ENCODE data around the gene CLRN1. TPM values are rescaled to one million over a fixed set of nuclear protein-coding genes. Genes with fewer than 3 reads are reported as not detected.

The CLRN1 gene
- total RNA-seq, 2 experiments from 2014 or later, result not detected

DNA sequence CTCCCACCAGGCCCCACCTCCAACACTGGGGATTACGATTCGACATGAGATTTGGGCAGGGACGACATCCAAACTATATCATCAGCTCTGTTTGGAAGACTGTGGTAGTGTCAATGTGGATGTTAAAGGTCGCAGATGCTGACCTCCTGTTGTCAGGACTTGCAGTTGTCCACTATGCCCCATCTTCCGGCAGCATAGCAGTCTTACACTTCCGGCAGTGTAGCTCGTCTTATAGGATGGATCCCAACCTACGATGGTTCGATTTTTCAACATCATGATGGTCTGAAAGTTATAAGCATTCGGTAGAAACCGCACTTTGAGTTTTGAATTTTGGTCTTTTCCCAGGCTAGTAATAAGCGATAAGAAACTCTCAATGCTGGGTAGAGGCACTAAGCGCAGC is 20.6 kb downstream of the CLRN1 start:
- BruUV-seq (replicated peaks), result no TSS peak
- H4K20me1 ChIP-seq (ENCODE audit: insufficient read depth, low read length), result no peaks in the 10 kb centered on the region
- no peak for DNase-seq (ENCODE audit: low spot score)
- no peak overlapping the region for H3K4me2 ChIP-seq (ENCODE audit: low read length)
- TF ChIP-seq, protein P1, sequence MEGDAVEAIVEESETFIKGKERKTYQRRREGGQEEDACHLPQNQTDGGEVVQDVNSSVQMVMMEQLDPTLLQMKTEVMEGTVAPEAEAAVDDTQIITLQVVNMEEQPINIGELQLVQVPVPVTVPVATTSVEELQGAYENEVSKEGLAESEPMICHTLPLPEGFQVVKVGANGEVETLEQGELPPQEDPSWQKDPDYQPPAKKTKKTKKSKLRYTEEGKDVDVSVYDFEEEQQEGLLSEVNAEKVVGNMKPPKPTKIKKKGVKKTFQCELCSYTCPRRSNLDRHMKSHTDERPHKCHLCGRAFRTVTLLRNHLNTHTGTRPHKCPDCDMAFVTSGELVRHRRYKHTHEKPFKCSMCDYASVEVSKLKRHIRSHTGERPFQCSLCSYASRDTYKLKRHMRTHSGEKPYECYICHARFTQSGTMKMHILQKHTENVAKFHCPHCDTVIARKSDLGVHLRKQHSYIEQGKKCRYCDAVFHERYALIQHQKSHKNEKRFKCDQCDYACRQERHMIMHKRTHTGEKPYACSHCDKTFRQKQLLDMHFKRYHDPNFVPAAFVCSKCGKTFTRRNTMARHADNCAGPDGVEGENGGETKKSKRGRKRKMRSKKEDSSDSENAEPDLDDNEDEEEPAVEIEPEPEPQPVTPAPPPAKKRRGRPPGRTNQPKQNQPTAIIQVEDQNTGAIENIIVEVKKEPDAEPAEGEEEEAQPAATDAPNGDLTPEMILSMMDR (conservative IDR thresholded peaks at IDR 0.05; ENCODE audit: low read length), result no peak
- TF ChIP-seq EZH2phosphoT487 (IDR thresholded peaks at IDR 0.05; ENCODE audit: borderline replicate concordance, low read depth, low read length), result no peak
- intact Hi-C loops (cut with micrococcal nuclease; ENCODE audit: unreplicated experiment), result no loop called here
- no peak overlapping the region for H3K27ac ChIP-seq (ENCODE audit: low read depth, low read length, poor library complexity, severe bottlenecking)
- no peaks in the 10 kb centered on the region for H3K9me3 ChIP-seq (ENCODE audit: low read length)
- no peak overlapping the region for H2AFZ ChIP-seq (ENCODE audit: low read length)
- no peak overlapping the region for H3K4me3 ChIP-seq (ENCODE audit: low read depth, low read length, poor library complexity, severe bottlenecking)
- ChIA-PET POLR2A (interaction anchor here (0.5 kb wide), 1 partner anchor 435 kb away, joined by 3 read pairs; no protein-coding TSS in a partner anchor), CTCF (ENCODE audit: unreplicated experiment) (no interaction called here)
- no peaks in the 10 kb centered on the region for H3K9me2 ChIP-seq (ENCODE audit: insufficient read depth, low read length)
- H3K36me3 ChIP-seq (ENCODE audit: insufficient read depth, low read length), result no peaks in the 10 kb centered on the region
- no peaks in the 10 kb centered on the region for H3K79me2 ChIP-seq (ENCODE audit: insufficient read depth, low read depth, low read length)
- no peaks in the 10 kb centered on the region for H3K4me1 ChIP-seq (ENCODE audit: insufficient read depth, low read length, poor library complexity, severe bottlenecking)

DNA sequence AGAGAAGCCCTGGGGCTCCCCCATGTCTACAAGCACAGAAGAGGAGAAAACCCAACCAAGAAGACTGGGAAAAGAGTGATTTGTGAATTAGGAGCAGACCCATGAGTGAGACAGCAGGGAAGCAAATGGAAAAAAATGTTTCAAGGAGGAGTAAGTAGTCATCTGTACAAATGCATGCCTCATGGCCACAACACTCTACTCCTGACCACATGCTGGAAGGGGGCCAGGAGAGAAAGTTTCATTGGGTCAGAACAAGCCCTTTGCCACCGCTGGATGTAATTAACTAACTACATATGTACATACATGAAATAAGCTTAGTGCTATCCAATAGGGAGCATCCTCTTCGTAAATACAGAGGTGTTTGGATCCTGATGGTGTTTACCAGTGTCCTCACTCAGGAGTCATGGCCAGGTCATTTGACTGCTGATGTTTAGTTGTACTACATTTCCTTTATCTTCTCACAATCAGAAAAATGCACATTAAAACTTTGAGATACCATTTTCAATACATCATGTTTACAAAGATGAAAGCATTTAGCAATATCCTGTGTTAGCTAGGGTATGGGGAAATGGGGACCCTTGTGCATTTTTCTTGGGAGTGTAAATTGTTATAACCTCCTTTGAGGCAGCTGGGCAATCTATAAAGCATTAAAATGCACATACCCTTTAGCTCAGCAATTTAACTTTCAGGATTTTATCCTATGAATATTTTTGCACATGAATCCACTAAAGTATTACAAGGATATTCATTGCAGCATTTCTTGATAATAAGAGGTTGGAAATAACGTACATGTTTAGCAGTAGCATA is 27.1 kb downstream of the CLRN1 start:
- DNase-seq (ENCODE audit: low spot score), result no peak
- Histone ChIP-seq H3K9me2 (ENCODE audit: insufficient read depth, low read length) (no peaks in the 10 kb centered on the region), H3K4me2 (ENCODE audit: low read length) (no peak overlapping the region), H3K36me3 (ENCODE audit: insufficient read depth, low read length) (no peaks in the 10 kb centered on the region), H3K9me3 (ENCODE audit: low read length) (no peaks in the 10 kb centered on the region), H3K4me1 (ENCODE audit: insufficient read depth, low read length, poor library complexity, severe bottlenecking) (no peaks in the 10 kb centered on the region), H2AFZ (ENCODE audit: low read length) (no peak overlapping the region), H3K79me2 (ENCODE audit: insufficient read depth, low read depth, low read length) (no peaks in the 10 kb centered on the region), H3K27ac (ENCODE audit: low read depth, low read length, poor library complexity, severe bottlenecking) (no peak overlapping the region), H4K20me1 (ENCODE audit: insufficient read depth, low read length) (no peaks in the 10 kb centered on the region), H3K4me3 (ENCODE audit: low read depth, low read length, poor library complexity, severe bottlenecking) (no peak overlapping the region)
- BruUV-seq (replicated peaks), result no TSS peak
- intact Hi-C loops (cut with micrococcal nuclease; ENCODE audit: unreplicated experiment), result no loop called here
- POLR2A ChIA-PET, result interaction anchor here (0.6 kb wide), 1 partner anchor 121 kb away, joined by 3 read pairs; no protein-coding TSS in a partner anchor
- CTCF ChIA-PET (ENCODE audit: unreplicated experiment), result no interaction called here
- TF ChIP-seq, protein P1 (conservative IDR thresholded peaks at IDR 0.05; ENCODE audit: low read length), result no peak
- TF ChIP-seq EZH2phosphoT487 (IDR thresholded peaks at IDR 0.05; ENCODE audit: borderline replicate concordance, low read depth, low read length), result no peak

DNA sequence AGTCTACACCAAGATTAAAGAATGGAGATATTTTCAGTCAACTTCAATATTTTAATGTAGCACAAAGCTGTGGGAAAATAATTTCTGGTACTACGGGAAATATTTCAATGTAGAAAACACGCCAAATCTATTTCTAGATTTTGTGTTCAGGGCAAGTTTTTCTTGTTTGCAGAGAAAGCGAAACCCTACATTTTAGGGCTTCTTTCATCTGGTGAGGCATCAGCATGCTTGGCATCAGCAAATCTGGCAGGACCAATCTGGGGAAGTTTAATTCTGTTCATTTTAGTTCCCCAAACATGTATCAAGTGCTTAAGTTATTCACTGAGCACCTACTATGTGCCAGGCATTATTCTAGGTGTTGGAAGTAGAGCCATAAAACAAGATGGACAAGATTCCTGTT is 30.3 kb downstream of the CLRN1 start:
- BruUV-seq (replicated peaks), result no TSS peak

More for the DNA sequence above, 30.3 kb downstream of the CLRN1 start:
- H3K9me3 ChIP-seq (ENCODE audit: low read length), result no peaks in the 10 kb centered on the region
- intact Hi-C loops (cut with micrococcal nuclease; ENCODE audit: unreplicated experiment), result no loop called here
- H3K4me1 ChIP-seq (ENCODE audit: insufficient read depth, low read length, poor library complexity, severe bottlenecking), result no peaks in the 10 kb centered on the region
- ChIA-PET CTCF (ENCODE audit: unreplicated experiment) (no interaction called here), POLR2A (no interaction called here)
- TF ChIP-seq, protein P1 (conservative IDR thresholded peaks at IDR 0.05; ENCODE audit: low read length), result no peak
- TF ChIP-seq EZH2phosphoT487 (IDR thresholded peaks at IDR 0.05; ENCODE audit: borderline replicate concordance, low read depth, low read length), result no peak
- H3K36me3 ChIP-seq (ENCODE audit: insufficient read depth, low read length), result no peaks in the 10 kb centered on the region
- no peak overlapping the region for H3K4me2 ChIP-seq (ENCODE audit: low read length)
- DNase-seq (ENCODE audit: low spot score), result no peak
- no peak overlapping the region for H2AFZ ChIP-seq (ENCODE audit: low read length)
- H3K27ac ChIP-seq (ENCODE audit: low read depth, low read length, poor library complexity, severe bottlenecking), result no peak overlapping the region
- H3K4me3 ChIP-seq (ENCODE audit: low read depth, low read length, poor library complexity, severe bottlenecking), result no peak overlapping the region
- no peaks in the 10 kb centered on the region for H3K9me2 ChIP-seq (ENCODE audit: insufficient read depth, low read length)
- H3K79me2 ChIP-seq (ENCODE audit: insufficient read depth, low read depth, low read length), result no peaks in the 10 kb centered on the region
- no peaks in the 10 kb centered on the region for H4K20me1 ChIP-seq (ENCODE audit: insufficient read depth, low read length)
